ENCODE results near the gene VGLL4.

VGLL4 gene

DNA sequence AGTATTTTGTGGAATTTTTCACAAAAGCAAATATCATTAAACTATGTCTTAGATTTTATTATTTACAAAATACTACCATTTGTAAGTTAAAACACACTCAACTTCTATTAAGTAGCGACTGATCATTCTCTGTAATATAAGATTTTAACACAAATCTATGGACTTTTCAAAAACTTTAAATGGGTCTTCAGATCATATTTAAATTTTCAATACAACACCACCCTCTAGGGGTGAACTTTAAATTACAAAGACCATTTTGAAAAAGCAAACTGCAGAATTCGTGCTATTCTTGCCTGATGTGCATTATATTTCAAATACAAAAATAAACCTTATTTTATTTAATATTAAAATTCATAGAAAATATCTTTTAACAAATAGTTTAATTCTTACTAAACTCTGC is 8.2 kb upstream of the VGLL4 start:
- DNase-seq, result no peak

DNA sequence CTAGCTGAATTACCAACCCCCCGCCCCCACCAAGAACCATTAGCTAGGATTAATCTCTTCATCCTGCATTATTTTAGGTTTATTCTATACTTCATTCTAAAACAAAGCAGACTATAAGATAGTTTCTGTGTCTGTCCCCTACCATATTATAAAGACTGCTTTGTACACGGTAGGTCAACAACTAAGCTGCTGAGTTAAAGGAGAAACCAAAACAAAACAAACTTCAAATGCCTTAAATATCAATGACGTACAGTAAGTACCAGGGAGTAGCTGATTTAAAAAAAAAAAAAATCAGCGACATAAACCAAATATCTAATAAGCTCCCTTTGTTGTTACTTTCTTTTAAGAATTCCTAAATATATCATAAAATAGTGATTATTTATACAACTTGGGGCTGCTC is 7.8 kb upstream of the VGLL4 start:
- no peak for DNase-seq

- DNase-seq, result no peak
These were observed 6.7 kb upstream of the VGLL4 start for GRCh38 chr3:11650391-11650790.

DNA sequence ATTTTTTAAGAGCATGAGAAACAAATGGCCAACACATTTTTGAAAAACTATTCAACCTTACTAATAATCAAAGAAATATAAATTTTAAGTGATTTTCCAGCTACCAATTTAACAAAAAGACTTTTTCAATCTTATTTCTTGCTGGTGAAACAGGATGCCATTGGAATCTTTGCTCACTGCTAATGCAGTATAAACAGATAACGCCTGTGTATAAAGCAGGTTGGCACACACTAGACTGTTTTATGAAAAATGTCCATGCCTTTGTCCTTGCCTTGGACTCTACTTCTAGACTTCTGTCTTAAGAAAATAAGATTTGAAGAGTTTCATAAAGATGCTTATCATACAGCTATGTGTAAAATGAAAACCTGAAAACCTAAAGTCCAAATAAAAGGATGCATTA is 5.0 kb upstream of the VGLL4 start:
- no peak for DNase-seq

DNA sequence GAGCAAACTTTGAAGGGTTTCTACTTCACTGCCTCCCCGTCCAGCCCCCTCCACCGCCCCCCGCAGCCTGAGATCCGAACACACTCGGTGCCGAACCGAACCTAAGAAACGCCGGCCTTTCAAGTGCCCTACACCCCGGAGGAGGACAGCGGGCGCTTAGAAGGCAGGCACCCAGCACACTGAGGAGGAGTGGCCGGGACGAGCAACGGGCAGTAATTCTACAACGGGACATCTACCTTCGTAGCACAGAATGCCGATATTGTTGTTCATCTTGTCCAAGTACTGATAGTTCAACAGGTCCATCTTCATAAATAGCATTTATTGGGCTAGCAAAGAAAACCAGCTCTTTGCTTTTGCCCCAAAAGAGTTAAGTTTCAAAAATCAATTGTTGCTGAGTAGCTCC is 513 bp downstream of the VGLL4 start:
- peak; percentile 59 for DNase-seq

DNA sequence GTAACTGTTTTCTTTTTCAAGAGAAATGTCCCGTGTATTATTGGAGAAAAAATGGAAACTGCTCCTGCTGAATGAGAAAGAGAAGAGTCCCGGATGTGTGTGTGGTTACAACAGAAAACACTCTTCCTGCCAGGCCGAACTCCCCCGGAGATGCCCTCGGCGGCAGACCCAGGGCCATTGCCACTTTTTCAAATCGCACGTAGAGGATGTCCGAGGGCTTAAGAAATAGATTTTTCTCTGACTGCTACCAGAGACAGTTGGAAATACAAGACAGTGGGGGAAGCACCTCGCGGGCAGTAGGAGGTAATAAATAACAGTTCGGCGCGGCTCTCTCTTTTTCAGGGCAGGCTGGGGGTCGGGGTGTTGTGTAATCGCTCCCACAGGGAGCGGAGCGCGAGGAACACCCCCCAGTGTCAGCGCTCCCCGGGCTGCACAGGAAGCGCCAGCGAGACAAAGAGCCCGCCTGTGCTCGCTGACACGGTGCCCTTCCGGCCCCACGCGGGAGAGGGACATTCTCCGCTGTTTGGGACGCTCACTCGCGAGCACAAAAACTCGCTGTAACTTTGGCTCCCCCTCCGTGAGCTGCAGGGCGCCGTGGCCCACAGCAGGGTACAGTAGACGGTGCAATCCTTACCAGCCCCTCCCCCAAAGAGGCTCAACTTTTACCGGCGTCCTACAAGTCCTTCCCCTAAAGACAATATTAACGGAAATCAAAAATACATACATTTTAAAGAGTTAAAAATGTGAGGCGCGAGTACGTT is 1.1 kb downstream of the VGLL4 start:
- DNase-seq, result peak; percentile 74

DNA sequence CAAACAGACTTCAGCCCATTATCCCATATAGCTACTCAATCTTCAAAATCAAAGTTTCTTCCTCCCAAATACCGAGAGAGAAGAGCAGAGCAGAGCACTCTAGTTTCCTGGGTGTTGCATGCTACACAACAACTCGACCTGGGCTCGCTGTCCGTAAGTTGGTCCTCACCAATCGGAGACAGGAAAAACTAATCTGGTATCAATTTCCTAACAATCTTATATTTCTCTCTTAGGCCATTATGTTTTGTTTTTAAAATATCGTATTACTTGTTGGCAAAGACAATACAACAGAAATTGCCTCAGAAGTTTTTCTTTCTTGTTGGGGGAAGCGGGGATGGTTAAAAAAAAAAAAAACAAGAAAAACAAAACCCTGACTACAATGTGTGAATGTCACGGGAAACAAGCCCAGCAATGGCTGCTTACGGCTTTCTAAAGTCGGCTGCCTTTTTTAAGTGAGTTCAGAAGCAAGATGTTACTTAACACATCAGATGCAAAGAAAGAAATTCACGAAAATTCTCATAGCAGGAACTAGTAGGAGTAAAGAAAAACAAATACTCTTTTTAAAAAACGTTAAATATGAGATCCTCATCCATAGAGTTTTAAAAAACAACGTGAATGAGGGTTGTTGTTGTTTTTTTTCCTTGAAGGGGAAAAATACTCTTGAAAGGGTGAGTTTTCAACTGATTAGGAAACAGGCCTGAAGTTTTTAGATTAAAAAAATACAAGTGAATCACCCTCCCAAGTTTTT is 1.9 kb downstream of the VGLL4 start:
- DNase-seq, result no peak

GRCh38 chr3:11641316-11641682 is 2.4 kb downstream of the VGLL4 start:
- DNase-seq, result no peak

- no peak for DNase-seq
These were observed 3.6 kb downstream of the VGLL4 start for GRCh38 chr3:11640009-11640673.

DNA sequence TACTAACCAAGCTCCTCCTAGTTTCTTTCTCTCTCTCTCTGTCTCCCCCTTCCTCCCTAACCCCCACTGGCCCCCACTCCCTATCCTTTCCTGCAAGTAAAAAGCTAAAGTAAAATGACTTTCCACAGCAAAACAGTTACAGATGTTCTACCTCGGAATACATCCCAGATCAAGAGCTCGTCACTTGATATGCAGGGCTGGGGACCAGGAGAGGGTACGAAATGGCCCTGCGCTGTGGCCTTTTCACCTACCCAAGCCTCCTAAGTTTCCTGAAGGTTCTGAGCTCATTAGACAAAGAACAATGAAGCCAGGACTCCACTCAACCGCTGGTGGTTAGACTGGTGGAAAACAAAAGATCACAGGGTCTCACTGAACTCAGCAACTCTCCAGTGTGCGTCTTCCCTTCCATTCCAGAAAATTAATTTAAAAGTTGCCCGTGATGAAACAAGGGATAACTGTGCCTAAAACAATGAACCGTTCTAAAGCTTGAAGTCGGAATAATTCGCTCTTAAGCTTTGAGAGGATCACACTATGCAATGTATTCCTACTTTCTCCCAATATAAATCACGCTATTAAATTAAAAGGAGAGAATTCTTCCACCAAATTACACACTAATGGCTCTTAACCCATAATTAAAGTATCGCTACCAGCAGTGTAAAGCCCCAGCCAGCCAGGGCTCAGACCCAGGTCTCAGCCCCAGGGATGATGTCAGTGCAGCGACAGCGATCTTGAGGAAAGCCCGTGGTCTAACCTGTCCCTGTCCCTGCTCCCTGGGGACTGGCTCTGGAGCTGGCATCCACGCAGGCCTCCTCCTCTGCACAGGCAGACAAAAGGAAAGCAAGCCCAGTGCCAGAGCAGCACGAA is 5.0 kb downstream of the VGLL4 start:
- no peak for DNase-seq

GRCh38 chr3:11637901-11638458 is 5.7 kb downstream of the VGLL4 start:
- no peak for DNase-seq

GRCh38 chr3:11636394-11636770 is 7.3 kb downstream of the VGLL4 start:
- no peak for DNase-seq

GRCh38 chr3:11635680-11636393 is 7.9 kb downstream of the VGLL4 start:
- DNase-seq, result no peak

GRCh38 chr3:11634974-11635612 is 8.6 kb downstream of the VGLL4 start:
- DNase-seq, result no peak

DNA sequence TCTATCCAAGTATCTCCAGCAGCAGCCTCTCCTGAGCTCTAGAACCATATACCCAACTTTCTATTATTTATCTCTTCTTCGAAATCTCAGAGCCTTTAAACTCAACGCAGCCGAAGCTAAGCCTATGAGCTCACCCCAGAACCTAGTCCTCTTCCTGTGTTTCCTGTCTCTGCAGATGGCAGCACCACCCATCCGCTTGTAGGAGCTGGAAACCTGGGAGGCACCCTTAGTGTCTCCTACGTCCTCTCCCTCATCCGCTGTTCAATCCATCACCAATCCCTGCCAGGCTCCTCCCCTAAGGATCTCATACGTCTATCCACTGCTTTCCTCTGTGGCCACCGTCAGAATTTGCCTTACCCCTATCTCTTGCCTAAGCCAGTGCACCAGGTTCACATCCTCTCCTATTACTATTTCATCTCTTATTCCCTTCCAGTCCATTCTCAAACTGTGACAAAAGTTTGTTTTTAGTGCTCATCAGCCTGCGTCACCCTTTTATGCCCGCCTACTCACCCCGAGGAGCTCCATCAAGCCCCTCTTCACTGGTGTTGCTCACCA is 9.6 kb downstream of the VGLL4 start:
- DNase-seq, result no peak

DNA sequence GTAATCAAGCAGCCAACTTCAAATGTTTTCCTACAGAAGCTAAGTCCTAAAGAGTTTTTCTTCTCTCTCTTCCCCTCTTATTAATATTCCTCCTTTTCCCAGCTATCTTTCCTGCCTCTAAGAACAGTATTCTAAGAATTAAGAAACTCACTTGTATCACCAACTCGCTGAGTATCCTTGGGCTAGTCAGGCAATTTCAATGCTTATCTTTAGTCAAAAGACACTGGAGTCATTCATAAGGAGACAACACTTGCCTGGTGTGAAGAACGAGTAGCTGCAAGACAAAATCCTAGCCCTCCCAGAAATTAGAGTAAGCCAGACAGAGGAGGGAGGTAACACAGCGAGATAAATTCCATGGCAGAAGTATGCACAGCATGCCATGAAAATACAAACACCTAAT is 10.7 kb downstream of the VGLL4 start:
- no peak for DNase-seq

DNA sequence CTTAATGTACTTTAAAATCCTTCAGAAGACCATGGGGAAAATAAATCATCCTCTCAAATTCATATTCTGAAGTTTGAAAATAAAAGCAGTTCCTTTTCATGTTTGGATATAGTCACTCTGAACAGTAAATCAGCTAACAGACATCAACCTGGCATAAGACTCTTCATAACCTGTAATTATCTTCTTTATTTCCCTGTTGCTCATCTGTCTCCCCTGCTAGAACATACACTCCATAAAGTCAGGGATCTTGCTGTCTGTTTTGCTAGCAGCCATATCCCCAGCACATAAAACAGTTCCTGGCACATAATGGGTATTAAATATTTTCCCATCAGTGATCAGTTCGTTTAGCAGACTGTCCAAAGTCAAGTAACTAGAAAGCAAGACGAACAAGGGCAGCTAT is 11.2 kb downstream of the VGLL4 start:
- no peak for DNase-seq

DNA sequence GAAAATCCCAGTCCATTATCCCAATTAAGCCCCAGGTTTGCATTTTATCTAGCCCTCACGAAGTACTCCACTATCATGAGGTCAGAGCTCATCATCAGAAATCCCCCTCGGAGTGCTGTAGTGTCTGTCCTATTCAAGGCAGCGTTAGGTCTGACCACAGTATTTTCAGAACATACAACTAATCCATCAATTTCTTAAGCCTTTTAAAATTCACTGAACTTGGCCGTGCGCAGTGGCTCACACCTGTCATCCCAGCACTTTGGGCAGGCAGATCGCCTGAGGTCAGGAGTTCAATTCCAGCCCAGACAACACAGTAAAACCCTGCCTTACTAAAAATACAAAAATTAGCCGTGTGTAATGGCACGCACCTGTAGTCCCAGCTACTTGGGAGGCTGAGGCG is 11.9 kb downstream of the VGLL4 start:
- DNase-seq, result no peak

DNA sequence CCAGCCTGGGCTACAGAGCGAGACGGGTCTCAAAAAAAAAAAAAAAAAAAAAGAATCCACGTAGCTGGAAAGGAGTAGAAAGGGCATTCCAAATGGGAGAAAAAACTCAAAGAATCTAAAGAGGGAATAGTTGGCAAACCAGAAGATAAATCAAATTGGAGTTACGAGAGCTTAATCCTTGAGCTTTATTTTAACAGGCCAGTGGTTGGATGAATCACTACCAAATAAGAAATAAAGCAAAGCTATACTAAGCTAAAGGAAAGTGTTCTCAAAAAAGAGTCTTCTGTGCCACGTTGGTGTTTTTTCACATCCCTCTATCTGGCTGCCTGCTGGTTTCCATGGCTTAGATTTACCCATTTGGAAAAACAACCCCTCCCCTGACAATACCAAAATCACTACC is 14.0 kb downstream of the VGLL4 start:
- no peak for DNase-seq

DNA sequence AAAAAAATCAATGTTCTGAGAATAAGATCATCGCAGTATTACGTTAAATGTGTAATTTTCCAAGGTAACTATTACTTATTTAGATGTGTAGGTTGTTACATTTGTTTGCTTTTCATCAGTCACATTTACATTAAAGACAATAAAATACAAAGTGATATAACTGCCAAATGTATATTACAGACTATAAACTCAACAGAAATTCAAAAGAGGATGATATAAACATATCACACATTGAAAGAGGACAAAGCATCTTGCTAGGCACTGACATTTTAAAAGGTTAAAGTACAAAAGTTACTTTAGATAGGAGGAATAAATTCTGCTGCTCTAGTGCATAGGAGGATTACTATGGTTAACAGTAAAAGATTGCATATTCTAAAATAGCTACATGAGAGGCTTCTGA is 16.1 kb downstream of the VGLL4 start:
- DNase-seq, result no peak

DNA sequence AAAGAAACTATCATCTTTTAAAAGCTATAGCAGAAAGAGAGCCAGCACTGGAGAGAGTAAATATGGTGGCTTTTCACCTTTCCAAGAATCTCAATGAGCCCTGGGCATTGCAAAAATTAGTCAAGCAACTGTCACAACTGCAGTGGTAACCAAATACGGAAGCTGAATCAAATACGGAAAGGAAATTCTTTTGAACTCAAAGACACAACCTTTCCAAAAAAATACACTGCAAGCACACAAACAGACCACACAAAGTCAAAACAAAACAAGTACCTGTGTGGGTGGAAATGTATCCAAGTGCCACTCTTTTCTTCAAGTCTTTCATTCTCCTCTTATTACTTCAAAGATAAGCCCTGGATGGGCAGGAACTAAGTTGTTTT is 17.6 kb downstream of the VGLL4 start:
- DNase-seq, result no peak

Measured in stimulated activated CD8-positive, alpha-beta memory T cell treated with anti-CD3 and anti-CD28 coated beads, Interleukin-4, amount 100 ng/mL, for 48 hours (primary cell).